Measurements from ENCODE around the gene FAM120A. TPM values are rescaled to one million over a fixed set of nuclear protein-coding genes. Genes with fewer than 3 reads are reported as not detected.

FAM120A gene
- total RNA-seq, 1 experiment from 2014 or later, result 100 TPM

- DNase-seq (ENCODE audit: low read depth), result no peak
Measured at GRCh38 chr9:93578844-93579243, 127.4 kb downstream of the FAM120A start.

- DNase-seq (ENCODE audit: low read depth), result no peak
Measured at GRCh38 chr9:93579711-93580516, 128.4 kb downstream of the FAM120A start.

DNA sequence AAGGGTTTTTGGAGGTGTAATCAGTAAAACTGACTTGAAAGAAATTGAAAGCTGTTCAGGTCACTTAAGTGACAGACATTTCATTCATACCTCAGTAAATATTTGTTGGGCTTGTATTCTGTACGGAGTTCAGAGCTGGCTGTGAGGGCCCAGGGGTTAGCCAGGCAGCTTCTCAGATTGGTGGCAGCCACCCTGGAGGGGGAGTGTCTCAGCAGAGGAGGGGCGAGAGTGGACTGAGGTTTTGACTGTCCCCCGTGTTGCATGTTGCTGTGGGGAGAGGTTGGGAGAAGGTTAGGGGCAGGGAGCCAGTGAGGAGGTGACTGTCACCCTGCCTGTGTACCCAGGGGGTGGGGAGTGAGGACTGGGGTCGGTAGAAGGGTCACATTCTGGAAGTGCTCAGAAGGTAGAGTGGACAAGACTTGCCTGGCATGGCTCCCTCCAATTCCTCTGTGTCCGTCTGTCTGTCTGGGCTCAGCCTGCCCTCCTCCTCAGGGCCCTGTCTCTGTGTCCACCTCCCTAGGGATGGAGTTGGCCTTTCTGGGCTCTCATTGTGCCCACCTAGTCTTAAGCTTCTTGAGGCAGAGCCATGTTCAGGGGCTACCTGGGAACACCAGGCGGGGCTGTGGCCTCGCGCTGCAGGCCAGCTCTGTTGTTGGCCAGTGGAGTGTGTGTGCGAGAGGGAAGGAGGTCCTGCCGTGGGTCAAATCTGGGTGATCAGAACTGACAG, 129.3 kb downstream of the FAM120A start:
- no peak for DNase-seq (ENCODE audit: low read depth)

DNA sequence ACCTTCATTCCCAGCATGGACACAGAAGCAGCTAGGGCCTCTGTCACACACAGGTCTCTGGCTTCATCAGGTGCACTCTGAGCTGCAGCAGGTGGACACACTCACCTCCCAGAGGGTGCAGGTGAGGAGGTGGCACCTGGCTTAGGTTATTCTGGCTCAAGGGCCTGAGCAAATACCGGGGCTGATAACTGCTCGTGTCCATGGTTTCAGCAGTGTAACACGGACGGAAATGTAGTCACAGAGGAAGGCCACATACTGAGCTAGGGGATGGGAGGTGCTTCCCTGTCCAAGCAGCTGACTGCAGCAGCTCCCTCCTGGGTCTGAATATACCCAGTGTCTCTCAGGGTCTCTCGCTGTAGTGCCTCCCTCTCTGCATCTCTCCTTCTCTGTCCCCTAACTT, 130.6 kb downstream of the FAM120A start:
- DNase-seq (ENCODE audit: low read depth), result no peak

DNA sequence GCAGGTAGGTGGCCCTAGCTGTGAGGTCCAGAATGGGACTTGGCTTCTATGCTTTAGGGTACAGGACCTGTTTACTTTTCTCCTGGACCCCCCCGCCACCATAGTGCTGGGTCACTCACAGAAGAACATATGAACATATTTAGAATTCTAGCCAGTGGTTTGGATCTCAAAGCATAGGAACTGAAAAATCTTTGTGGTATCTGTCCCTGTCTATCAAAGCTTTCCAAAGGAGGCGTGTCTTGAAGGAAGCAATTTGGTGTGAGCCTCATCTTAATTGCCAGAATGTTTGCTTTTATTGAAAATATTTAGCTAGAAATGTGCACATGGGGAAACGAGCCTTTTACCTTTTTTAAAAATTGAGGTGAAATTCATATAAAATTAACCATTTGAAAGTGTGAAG, 131.1 kb downstream of the FAM120A start:
- DNase-seq (ENCODE audit: low read depth), result no peak

GRCh38 chr9:93585259-93585658, 133.8 kb downstream of the FAM120A start:
- DNase-seq (ENCODE audit: low read depth), result no peak

DNA sequence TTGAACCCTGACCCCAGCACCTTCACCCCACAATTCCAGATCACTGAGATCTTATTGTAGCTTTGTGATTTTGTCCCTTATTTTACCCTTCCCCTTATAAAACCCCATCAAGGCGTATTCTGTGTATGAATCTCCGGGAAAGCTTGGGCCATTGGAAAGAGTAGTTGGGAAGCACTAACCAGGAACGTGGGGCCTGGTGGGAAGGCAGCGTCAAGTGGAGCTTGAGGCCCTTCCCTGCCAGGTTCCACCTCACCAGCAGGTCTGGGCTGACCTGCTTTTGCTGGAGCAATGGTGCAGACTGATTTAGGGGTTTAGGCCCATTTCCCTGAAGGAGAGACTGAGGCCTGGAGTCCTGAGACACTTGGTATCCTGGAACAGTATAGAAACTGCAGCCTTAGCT, 134.2 kb downstream of the FAM120A start:
- no peak for DNase-seq (ENCODE audit: low read depth)

- DNase-seq (ENCODE audit: low read depth), result no peak
Measured at GRCh38 chr9:93586290-93587057, 135.0 kb downstream of the FAM120A start.

GRCh38 chr9:93587284-93587650, 135.8 kb downstream of the FAM120A start:
- DNase-seq (ENCODE audit: low read depth), result no peak

- no peak for DNase-seq (ENCODE audit: low read depth)
Measured at GRCh38 chr9:93587651-93588347, 136.3 kb downstream of the FAM120A start.

DNA sequence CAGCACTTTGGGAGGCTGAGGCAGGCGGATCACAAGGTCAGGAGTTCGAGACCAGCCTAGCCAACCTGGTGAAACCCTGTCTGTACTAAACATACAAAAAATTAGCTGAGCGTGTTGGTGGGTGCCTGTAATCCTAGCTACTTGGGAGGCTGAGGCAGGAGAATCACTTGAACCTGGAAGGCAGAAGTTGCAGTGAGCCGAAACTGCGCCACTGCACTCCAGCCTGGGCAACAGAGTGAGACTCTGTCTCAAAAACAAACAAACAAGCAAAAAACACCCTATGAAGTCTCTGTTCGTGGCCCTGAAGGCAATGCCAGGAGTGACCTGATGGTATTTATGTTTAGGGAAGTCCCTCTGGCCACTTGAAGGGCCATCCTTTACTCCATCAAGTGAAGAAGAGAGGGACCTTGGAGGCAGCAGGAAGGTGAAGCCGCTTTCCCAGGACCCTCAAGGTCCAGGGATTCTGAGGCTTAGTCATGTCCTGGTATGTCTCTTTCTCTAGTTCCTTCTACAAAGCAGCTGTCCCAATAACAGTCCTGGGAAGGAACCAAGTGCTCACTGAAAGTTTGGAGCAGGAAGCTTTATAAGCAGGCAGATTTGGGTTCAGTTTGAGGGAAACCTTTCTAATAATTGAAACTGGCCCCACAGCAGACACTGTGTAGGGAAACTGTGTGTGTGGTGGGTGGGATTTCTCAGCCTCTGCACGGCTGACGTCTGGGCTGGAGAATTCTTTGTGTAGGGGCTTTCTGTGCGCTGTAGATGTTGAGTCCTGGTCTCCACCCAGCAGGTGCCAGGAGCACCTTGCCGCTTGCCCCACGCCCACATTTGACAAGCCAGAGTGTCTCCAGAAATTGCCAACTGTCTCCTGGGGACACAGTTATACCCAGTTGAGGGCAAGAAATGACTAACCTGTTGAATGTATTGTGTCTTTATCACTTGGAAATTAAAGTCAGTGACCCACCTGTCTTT, 137.4 kb downstream of the FAM120A start:
- no peak for DNase-seq (ENCODE audit: low read depth)

DNA sequence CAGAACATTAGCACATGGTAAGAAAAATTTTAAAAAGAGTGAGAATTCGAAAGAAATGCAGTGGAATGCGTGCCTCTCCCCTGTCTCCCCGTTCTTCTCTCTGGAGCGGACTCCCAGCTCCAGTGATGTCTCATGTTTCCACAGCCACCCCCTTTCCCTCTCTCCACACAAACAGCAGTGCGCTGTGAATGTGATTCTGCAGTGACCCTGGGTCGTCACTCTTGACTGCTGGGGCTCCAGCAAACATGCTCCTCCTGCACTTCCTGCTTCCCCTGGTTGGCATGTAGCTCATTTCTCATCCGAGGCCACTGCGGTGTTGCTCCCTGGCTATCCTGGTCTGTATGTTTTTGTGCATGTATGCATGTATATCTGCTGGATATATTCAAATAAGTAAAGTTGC, 138.2 kb downstream of the FAM120A start:
- DNase-seq (ENCODE audit: low read depth), result no peak

DNA sequence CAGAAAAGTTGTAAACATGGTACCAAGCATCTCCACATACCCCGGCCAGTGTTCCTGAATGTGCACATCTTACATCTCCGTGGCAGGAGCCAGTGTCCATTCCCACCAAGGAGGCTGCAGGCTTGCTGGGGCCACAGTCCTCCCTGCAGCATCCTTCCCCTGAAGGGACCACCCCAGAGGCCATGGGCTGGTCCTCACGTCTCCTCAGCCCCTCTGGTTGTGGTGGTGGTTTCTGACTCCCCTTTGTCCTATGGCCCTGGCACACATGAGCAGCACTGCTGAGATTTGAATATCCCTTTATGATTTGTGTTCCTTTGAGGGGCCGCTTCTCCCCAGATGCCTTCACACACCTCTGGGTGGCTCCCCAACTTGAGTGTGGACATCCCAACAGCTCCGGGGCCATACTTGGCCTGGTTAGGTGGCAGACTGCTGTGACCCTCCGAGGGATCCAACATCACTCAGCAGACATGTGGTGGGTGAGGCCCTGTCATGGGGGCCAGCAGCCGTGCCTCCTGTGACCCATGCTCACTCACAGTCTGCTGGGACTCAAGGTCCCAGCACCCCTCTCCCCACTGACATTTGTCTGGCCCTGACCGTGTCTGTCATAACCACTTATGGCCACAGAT, 139.2 kb downstream of the FAM120A start:
- DNase-seq (ENCODE audit: low read depth), result no peak

- no peak for DNase-seq (ENCODE audit: low read depth)
Measured at GRCh38 chr9:93591301-93592007, 140.0 kb downstream of the FAM120A start.

DNA sequence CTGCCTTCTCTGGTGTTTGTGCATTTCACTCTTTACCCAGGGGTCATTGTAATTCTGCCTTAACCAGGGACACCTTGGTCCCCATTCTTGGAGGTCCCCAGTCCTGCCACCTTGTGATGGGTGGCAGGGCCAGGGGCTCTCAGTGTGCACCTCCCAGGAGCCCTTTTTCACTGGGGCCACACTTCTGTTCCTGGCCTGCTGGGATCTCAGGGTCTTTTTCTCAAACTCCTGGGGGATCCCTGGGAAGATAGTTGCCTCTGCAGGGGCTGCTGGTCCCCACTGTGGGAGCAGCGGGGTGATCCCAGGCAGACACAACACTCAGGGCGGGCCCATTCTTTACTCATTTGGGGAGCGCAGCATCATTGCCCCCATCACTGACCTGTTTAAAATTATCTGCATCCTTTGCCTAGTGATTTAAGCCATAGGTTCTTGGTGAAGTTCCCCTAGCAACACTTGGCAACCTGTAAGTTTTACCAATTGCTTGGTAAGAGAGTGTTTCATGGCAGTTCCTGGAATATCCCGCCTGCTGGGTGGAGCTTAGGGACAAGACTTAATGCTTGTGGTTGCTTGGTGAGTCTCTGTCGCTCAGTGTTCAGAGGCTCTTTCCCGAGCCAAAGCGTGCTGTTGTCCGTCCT, 140.6 kb downstream of the FAM120A start:
- no peak for DNase-seq (ENCODE audit: low read depth)

- no peak for DNase-seq (ENCODE audit: low read depth)
Measured at GRCh38 chr9:93592643-93593021, 141.1 kb downstream of the FAM120A start.

- DNase-seq (ENCODE audit: low read depth), result no peak
Measured at GRCh38 chr9:93593144-93593658, 141.7 kb downstream of the FAM120A start.

DNA sequence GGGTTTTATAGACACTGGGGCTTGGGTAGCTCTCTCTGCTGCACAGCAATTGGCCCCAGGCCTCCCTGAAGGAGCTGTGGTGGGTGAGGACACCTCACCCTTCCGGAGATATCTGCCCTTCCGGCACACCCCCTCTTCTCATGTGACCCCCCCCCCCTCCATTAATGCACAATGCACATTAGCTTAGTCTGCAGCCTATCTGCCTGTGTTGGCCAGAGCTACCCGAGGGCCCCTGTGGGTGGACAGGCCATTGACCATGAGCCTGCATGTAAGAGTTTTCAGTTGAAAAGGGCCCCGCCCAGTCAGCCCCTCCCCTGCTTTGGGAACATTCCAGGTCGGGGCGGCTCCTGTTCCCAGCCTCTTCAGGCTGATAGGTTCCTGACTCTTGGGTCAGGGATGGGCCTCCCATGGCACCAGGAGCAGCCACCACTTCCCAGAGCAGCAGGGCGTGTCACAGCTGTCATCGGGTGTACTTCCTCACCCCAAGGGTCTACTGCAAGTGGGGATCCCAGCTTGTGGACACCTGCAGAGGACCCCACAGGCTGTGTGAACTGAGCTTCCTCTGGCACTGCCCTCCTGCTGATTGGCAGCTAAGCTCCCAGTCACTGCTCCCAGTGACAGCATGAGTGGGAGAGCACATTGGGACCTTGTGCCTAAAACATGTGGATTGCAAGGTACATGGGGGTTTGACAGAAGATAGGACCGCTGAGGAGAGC, 142.7 kb downstream of the FAM120A start:
- DNase-seq (ENCODE audit: low read depth), result no peak
